HepG2 (cell line): ENCODE results near the gene THSD4. TPM values are rescaled to one million over a fixed set of nuclear protein-coding genes. Genes with fewer than 3 reads are reported as not detected.

Experiments used
- ATAC-seq: fragments of 200-7000 bp; cut with Tn5 transposase; 3 replicates; pipeline ENCODE4 v1.9.1; 2020; ENCODE audit warnings: mild to moderate bottlenecking, moderate library complexity
- BruUV-seq: library from RNA; stranded (reverse); fragments of 400-500 nt; replicated peaks from 2 replicates; lab custom pipeline; 2021; lab: Mats Ljungman, UMichigan
- CTCF ChIA-PET: fragments of 300-600 bp; formaldehyde crosslinking; extraction: SDS; loops from one replicate; lab custom pipeline; 2021; ENCODE audit warnings: low total read pairs, inconsistent platforms, low intra/inter-chr PET ratio; lab: Yijun Ruan, JAX
- POLR2A ChIA-PET: fragments of 350-600 bp; sonication (Branson Sonifier 250); formaldehyde crosslinking; loops from one replicate; lab custom pipeline; 2020; ENCODE audit warnings: antibody characterized with exemption, inconsistent platforms; lab: Yijun Ruan, JAX
- DNase-seq: peaks from one replicate; pipeline ENCODE4 v3.0.0-alpha.2; 2015; ENCODE audit warnings: low spot score
- FAIRE-seq: peaks from 3 replicates; lab custom pipeline; 2011; peaks lifted over from hg19 to GRCh38; lab: Jason Lieb, UNC
- H2AFZ ChIP-seq: one replicate; pipeline ENCODE4 v1.6.1; 2011; ENCODE audit warnings: low read length, inconsistent platforms
- H3K27ac ChIP-seq: fragments of 300-600 bp; 3 replicates; pipeline ENCODE4 v1.8.0; 2011; ENCODE audit warnings: mixed run types, mild to moderate bottlenecking, mixed read lengths, low read length, inconsistent platforms; ENCODE audit not compliant: insufficient read depth; ENCODE audit errors: extremely low read length
- H3K27me3 ChIP-seq, 2 experiments: fragments of 200-600 bp in 1 of 2; 2 replicates in 1 of 2; 3 replicates in 1 of 2; pipeline versions ENCODE4 v1.6.0 to v1.8.0; 2011; ENCODE audit warnings: low read length in 2 of 2, mild to moderate bottlenecking in 2 of 2, moderate library complexity in 2 of 2, inconsistent platforms in 1 of 2; ENCODE audit not compliant: insufficient read depth in 2 of 2, control insufficient read depth in 1 of 2
- H3K36me3 ChIP-seq, 2 experiments: fragments of 200-600 bp in 1 of 2; replicated peaks in 1 of 2; 2 replicates in 1 of 2; 3 replicates in 1 of 2; pipeline versions ENCODE4 v1.5.1 to v1.8.0; 2011; ENCODE audit warnings: low read length in 2 of 2, inconsistent platforms in 1 of 2; ENCODE audit not compliant: insufficient read depth in 2 of 2, control insufficient read depth in 1 of 2
- H3K4me1 ChIP-seq: 2 replicates; pipeline ENCODE4 v1.5.1; 2012; ENCODE audit warnings: low read length, inconsistent platforms; ENCODE audit not compliant: insufficient read depth
- H3K4me2 ChIP-seq: 2 replicates; pipeline ENCODE4 v1.6.0; 2011; ENCODE audit warnings: low read depth, low read length, inconsistent platforms
- H3K4me3 ChIP-seq, 3 experiments: fragments of 200-600 bp in 1 of 3; sonication (generic), shearing (Covaris generic) in 1 of 3; replicated peaks in 1 of 3; 2 replicates each; pipeline ENCODE4 v1.5.1; 2011 to 2016; ENCODE audit warnings: low read length in 3 of 3, inconsistent platforms in 2 of 3, low read depth in 2 of 3, mild to moderate bottlenecking in 2 of 3, control low read depth in 1 of 3, mixed read lengths in 1 of 3; ENCODE audit not compliant: insufficient read depth in 1 of 3
- H3K79me2 ChIP-seq: one replicate; pipeline ENCODE4 v1.6.1; 2011; ENCODE audit warnings: low read length, inconsistent platforms; ENCODE audit not compliant: insufficient read depth
- H3K9ac ChIP-seq: 2 replicates; pipeline ENCODE4 v1.6.0; 2011; ENCODE audit warnings: mild to moderate bottlenecking, low read depth, low read length, inconsistent platforms; ENCODE audit not compliant: insufficient read depth
- H3K9me3 ChIP-seq: 2 replicates; pipeline ENCODE4 v1.5.1; 2012; ENCODE audit warnings: mild to moderate bottlenecking, low read length
- H4K20me1 ChIP-seq: 2 replicates; pipeline ENCODE4 v1.6.0; 2011; ENCODE audit warnings: inconsistent platforms, mild to moderate bottlenecking, low read length, moderate library complexity; ENCODE audit not compliant: insufficient read depth
- LRRFIP1 ChIP-seq: sonication (generic); formaldehyde crosslinking; conservative IDR thresholded peaks from 2 replicates; pipeline ENCODE4 v1.4.0; 2020; ENCODE audit warnings: missing genetic modification reagents
- POGK ChIP-seq: sonication (generic); formaldehyde crosslinking; conservative IDR thresholded peaks from 2 replicates; pipeline ENCODE4 v1.8.0; 2022; ENCODE audit warnings: mild to moderate bottlenecking, moderate library complexity, missing genetic modification reagents
- ZNF451 ChIP-seq: sonication (generic); formaldehyde crosslinking; IDR thresholded peaks from 2 replicates; pipeline ENCODE4 v1.5.0; 2020; ENCODE audit warnings: mild to moderate bottlenecking, missing genetic modification reagents
- WGBS: methylation state at CpG from one replicate; pipeline ENCODE4 v1.1.6; 2017; ENCODE audit warnings: low lambda C conversion rate; 5-methylcytosine and 5-hydroxymethylcytosine counted together
- in situ Hi-C: cut with HindIII; loops from 2 replicates; pipeline ENCODE4 v1.10.0; 2017; ENCODE audit warnings: low pct_unique_long_range_greater_than_20kb; ENCODE audit not compliant: extremely low pct_ligation_motif_present
- intact Hi-C: fragments of 100-400 bp; cut with micrococcal nuclease; formaldehyde crosslinking; loops from one replicate; pipeline ENCODE4 v1.10.0; 2022; ENCODE audit not compliant: unreplicated experiment
- polyA plus RNA-seq, 8 experiments: library from polyadenylated mRNA; depleted of rRNA in 3 of 8; stranded (reverse) in 7 of 8; unstranded in 1 of 8; fragments of >200 nt; fragmentation: Illumina TruSeq in 4 of 8; extraction: Trizol in 4 of 8; gene quantifications; 2 replicates each; pipeline versions ENCODE4 v1.2.1 to v1.2.3, GENCODE V29; 2011 to 2016; ENCODE audit warnings: low read depth in 4 of 8, missing spikeins in 1 of 8, mixed read lengths in 1 of 8; ENCODE audit not compliant: insufficient read depth in 1 of 8
- total RNA-seq, 5 experiments: library from RNA; depleted of rRNA; stranded (reverse); fragments of >200 nt; fragmentation: Illumina TruSeq; extraction: Trizol; gene quantifications; 2 replicates each; pipeline ENCODE4 v1.2.3, GENCODE V29; 2016; ENCODE audit warnings: low read depth in 1 of 5

THSD4 gene
- total and polyA plus RNA-seq, 2 of the 13 experiments (the other 11 are each of a cell fraction or from before 2014, with no cell fraction given) = 0.07 to 0.21 TPM

- TF ChIP-seq POGK (CRISPR knock-in tag) = no peak
Observed at GRCh38 chr15:71823801-71824200, 708.5 kb downstream of the THSD4 start (continued).

- intact Hi-C loops (no loop called here), in situ Hi-C loops (no loop called here)
- DNase-seq = no peak
- no peaks in the 10 kb centered on the region; a peak in 2 of 5 replicates for H3K36me3 ChIP-seq
- no peaks in the 10 kb centered on the region for H3K27me3 ChIP-seq
- TF ChIP-seq LRRFIP1 (CRISPR knock-in tag) (no peak), ZNF451 (CRISPR knock-in tag) (no peak)
- CTCF ChIA-PET = no interaction called here
- no peak overlapping the region for H3K4me2 ChIP-seq
- no peak overlapping the region for H3K4me3 ChIP-seq
- BruUV-seq = no TSS peak
- H2AFZ ChIP-seq = no peak overlapping the region
- 95% methylated on average over 4 of the region's 4 CpGs for WGBS
- no peaks in the 10 kb centered on the region for H4K20me1 ChIP-seq
- H3K9ac ChIP-seq = no peak overlapping the region
- H3K79me2 ChIP-seq = no peaks in the 10 kb centered on the region
- POLR2A ChIA-PET = no interaction called here
- H3K9me3 ChIP-seq = peaks cover 16% of the 10 kb centered on the region; the same call in 1 of the 2 replicates
- H3K27ac ChIP-seq = no peak overlapping the region
- no peak for ATAC-seq
- no peak for FAIRE-seq
- no peaks in the 10 kb centered on the region for H3K4me1 ChIP-seq
Observed at GRCh38 chr15:71825021-71825730, 709.9 kb downstream of the THSD4 start.
